SKM-1 (cell line): ENCODE data around the gene NEMF.
"Not testable (repeated sequence)": the region's sequence is repeated elsewhere in the genome, so short reads cannot be mapped to it uniquely, and the experiment has no call there.

ENCODE experiments used
- DNase-seq: peaks from one replicate; lab custom pipeline; 2025; ENCODE audit not compliant: unreplicated experiment; lab: John Stamatoyannopoulos, UW

NEMF gene

DNA sequence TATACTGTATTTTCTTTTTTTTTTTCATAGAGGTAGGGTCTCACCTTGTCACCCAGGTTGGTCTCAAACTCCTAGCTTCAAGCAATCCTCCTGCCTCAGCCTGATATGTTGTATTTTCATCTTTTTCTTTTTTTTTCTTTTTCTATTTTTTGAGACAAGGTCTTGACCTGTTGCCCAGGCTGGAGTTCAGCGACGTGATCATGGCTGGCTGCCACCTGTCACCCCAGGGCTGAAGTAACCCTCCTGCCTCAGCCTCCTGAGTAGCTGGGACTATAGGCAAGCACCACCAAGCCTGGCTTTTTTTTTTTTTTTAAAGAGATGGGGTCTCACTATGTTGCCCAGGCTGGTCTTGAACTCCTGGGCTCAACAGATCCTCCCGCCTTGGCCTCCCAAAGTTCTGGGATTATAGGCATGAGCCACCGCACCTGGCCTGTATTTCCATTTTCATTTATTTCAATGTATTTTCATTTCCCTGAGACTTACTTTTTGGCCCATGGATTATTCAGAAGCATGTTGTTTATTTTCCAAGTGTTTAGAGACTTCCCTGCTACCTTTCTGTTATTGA is 24.1 kb upstream of the NEMF start:
- DNase-seq: no peak

DNA sequence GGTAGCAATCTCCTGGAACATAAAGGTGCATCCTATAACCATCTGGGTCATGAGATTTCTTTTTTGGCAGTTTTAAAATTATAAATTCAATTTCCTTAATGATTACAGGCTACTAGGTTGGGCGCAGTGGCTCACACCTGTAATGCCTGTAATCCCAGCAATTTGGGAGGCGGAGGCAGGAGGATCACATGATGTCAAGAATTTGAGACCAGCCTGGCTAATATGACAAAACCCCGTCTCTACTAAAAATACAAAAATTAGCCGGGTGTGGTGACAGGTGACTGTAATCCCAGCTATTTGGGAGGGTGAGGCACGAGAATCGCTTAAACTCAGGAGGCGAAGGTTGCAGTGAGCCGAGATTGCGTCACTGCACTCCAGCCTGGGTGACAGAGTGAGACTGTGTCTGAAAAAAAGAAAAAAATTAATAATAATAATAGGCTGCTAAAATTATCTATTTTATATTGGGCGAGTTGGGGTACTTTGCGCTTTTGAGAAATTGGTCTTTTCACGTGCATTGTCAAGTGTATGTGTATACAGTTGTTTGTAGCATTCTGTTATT is 23.1 kb upstream of the NEMF start:
- no peak for DNase-seq

DNA sequence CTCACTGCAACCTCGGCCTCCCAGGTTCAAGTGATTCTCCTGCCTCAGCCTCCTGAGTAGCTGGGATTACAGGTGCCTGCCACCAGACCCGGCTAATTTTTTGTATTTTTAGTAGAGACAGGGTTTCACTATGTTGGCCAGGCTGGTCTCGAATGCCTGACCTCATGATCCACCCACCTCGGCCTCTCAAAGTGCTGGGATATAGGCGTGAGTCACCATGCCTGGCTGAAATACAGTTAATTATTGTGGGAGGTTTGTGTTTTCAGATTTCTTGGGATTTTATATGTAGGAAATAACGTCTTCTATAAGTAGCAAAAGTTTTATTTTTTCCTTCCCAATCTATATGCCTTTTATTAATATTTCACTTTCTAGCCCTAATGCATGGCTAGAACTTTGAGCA is 21.0 kb upstream of the NEMF start:
- DNase-seq: not testable (repeated sequence)

DNA sequence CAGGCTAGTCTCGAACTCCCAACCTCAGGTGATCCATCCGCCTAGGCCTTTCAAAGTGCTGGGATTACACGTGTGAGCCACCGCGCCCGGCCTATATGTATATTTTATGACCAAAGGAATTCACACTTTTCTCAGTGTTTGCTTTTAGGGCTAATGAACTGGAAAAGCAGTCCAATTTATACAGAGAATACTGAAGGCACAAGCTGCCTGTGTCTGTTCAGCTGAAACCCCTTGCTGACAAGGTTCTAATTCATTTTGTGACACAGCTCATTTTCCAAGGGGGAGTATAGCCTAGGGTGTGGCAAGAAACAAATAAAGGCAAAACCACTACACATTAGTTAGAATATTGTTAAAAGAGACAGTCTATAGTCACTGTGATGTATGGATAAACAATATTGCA is 18.3 kb upstream of the NEMF start:
- no peak for DNase-seq

DNA sequence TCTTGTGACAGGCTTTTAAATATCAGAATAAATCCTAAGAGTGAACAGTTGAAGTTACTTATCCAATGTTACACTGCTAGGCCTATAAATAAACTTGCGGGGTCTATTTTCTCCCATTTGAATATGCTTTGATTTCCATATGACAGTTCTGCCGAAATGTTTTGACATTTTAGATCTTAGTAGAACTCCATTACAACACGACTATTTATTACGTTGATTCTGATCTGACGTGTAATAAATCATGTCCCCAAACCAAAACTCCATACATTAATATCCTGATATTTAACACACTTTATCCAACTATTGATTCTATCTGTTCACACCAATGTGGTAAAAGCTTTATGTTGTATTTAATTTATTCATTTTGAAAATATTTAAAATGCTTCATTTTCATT is 16.1 kb upstream of the NEMF start:
- DNase-seq: no peak

DNA sequence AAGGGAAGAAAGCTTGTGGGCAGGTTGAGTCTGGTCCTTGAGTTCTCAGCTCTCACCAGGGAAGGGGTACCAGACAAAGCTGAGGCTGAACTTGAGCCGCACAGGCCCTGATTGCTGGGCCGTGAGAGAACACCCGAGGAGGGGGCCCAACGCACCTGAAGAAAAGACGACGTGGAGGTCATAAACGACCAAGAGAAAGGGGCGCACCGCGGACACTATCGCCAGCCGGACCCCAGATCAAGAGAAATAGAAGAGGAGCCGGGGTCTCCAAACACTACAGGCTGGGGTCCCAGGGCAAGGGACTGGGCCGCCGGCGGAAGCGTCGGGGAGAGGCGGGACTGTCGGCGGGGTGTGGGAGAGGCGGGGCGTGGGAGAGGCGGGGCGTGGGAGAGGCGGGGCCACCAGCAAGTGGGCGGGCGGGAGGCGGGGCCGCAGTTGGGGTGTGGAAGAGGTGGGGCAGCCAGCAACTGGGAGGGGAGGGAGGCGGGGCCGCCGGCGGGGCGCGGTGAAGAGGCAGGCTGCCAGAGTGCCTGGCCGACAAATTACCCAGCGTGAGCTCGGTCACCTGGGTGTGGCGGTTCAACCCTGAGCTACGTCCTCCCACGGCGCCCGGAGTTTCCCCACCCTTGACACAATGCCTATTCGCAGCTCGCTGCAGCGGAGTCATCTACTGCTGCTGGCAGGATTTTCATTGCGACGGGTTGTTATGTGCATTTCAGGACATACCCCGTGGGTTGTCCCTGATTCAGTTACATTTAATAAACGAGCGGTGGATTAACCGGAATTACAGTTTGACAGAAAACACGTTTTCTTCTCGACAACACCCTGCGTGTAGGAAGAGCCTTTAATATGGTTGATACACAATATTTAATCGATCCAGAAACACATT is 15.5 kb upstream of the NEMF start:
- DNase-seq: peak; percentile 52

DNA sequence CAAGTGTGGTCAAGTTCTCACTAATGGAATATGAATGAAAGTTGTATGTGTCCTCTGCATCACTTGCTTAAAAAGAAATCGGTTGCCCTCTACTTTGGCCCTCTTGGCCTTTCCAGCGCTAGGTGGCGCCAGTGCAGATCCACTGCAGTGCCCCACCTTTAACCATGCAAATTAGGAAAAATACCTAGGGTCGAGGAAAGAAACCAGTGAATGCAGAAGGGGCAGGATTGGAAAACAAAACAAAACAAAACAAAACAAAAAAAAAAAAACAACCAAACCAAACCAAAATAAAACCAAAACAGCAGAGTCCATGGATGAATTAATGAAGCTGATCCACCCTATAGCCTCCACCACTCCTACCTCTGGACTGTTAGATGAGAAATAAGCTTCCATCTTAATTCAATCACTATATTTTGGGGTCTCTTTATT is 12.9 kb upstream of the NEMF start:
- DNase-seq: peak; percentile 13

DNA sequence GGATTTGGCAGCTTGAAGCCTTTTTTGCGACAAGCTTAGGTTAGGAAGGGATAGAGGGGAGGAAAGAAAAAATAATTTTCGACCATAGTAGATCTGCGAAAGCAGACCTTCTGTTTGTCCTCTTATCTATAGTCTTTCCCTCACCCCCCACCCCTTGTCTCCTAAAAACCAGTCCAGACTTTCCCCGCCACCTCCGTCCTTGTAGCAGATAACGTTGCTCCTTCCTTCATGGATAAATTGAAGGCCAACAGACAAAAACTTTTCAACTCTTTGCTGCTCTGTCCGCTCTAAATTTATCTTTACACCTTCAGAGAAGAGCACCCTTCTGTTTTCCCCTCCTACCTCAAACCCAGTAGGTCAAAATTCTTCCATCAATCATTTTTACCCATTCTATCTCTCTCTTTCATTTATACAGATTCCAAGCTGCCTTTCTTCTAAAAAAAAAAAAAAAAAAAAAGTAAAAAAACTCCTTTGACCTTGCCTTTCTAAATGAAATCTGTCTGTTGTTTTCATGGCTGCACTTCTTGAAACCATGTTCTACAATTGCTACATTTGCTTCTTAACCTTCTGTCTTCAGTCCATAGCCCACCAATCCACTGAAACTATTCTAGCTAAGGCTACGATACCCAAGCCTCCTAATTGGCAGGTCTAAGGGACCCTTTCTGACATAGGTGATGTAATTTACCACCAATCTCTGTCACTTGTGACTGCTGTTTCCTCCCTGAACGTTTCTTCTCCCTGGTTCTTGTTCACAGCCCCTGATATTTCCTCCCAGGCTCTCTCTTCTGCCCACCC is 11.1 kb upstream of the NEMF start:
- no peak for DNase-seq

DNA sequence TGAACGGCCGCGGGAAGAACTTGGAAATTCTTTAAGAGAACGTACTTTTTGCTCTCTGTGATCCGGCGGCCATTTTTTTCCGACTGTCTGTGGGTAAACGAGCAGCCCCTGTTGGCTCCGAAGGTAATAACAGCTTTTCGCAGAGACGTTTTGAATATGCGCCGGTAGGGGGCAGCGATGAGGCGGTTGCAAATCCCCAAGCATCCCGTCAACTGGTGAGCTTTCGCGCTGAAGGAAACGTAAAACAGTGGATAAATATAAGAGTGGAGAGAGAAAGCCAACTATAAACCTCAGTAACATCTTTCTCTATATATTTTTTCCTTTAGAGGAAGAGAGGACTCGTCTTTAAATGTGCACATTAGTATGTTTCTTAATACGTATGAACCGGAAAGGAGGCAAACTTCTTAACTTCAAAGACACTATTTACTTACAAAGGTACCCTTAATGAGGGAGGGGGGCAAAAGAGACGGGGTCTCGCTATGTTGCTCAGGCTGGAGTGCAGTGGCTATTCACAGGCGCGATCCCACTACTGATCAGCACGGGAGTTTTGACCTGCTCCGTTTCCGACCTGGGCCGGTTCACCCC is 9.6 kb upstream of the NEMF start:
- DNase-seq: peak; percentile 35

DNA sequence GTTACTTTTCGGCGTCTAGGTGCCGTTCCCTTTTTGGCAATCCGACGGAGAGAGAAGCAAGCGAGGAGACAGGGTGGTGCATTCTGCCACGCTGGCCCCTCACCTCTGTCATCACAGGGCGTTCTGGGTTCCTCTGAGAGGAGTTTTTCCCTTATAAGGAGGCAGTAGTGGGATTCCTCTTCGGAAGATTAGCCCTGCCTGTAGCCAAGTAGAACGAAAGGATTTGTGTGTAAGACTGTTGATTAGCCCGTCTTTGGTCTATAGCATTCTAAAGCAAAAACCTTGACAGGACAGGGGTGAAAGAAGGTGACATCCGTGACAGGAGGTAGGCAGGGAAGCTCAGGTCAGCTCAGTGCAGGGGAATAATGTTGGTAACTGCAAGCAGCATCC is 9.1 kb upstream of the NEMF start:
- DNase-seq: no peak

DNA sequence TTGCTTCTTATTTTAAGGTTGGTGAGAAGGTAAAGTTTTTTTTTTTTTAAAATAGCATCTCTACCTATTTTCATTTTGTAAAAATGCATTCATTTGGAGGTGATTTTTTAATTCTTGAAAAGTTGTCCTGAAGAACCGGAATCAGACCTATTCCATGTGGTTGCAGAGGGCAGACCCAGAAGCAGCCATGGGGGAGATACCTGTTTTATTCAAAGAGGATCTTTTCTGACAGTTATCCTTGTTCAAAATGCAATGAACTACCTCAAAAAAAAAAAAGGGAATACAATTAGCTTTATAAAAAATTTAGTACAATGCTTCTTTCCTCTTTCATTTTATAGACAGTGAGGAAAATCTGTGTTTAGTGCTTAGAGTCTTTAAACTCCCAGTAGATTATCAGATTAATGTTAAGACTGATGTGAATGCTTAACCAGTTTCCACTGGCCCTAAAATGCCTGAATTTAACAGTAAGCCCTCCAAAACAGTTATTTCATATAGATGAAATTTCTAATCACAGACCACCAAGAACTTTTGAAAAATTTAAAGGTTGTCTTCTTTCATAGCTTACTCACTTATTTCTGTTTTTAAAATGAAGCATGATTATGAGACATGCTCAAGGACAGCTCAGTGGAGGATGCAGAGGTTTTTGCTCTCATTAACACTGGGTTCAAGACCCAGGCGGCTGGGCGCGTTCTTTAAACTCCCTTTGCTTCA is 8.6 kb upstream of the NEMF start:
- no peak for DNase-seq

DNA sequence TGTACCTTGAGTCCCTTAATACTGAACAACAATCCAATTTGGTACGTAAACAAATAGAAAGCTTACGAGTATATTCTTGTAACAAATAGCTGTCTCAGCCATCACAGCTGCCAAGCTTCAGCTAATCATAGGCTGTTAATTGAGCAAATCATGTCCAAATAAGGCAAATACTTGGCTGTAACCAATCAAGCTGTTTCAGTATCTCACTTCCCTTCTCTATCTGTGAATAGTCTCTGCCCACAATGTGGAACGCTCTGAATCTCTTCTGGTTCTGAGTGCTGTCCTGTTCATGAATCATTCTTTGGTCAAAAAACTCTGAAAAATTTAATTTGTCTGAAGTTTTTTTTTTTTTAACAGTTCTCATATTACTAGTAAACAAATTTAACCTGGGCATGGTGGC is 5.8 kb upstream of the NEMF start:
- DNase-seq: no peak

DNA sequence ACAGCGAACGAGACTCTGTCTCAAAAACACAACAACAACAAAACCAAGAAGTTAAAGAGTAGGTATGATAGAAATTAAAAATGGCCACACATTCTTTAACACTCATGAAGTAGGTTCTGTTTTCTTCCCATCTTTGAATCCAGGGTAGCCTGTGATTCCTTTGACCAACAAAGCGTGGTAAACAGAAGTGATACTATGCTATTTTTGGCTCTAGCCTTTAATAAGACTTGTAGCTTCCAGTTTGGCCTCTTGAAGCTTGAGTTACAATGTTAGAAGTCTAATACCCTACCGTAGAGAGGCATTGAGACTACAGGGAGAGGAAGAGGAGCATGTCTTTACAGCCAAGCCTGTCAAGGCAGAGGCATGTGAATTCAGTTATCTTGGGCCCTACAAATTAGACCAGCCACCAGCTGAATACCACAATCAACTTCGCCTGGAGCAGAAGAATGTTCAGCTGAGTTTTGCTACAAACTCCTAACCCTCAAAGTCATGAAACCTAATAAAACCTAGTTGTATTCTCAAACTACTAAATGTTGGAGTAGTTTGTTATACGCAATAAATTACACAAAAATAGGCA is 4.9 kb upstream of the NEMF start:
- no peak for DNase-seq

DNA sequence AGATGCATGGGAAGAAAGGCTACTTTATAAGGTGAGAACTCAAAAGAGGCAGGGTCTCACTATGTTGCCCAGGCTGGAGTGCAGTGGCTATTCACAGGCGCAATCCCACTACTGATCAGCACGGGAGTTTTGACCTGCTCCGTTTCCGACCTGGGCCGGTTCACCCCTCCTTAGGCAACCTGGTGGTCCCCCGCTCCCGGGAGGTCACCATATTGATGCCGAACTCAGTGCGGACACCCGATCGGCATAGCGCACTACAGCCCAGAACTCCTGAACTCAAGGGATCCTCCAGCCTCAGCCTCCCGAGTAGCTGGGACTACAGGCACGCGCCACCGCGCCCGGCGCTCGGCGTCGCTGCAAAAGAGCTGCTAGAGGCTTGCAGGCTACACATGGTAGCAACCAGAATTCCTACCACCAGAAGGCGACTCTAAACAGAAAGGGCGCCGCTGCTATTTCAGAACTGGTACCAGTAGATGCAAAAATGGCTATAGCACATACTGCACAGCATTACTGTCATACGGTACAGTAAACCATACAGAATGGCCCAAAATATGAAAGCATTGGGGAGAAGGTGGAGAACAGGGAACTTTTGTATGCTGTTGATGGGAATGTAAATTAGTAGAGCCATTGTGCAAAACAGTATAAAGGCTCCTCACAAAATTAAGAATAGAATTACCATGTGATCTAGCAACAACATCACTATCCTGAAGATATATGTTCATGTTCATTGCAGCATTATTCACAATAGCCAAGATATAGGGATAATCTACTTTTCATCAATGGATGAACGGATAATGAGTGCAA is 1.2 kb upstream of the NEMF start:
- DNase-seq: no peak

DNA sequence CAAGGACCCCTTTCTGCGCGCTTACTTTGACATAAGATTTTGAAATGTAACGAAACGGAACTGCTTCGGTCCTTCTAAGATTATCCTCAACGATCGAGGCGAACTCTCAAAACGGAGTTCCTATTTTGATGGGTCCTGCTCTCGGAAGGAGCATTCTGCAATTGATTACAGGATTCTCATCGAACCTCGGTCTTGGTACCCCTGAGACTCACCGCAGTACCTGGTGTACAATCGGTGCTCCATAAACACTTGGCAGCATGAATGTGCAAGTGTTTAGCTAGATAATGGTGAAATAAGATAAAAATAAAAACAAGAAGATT is 530 bp upstream of the NEMF start:
- DNase-seq: no peak

DNA sequence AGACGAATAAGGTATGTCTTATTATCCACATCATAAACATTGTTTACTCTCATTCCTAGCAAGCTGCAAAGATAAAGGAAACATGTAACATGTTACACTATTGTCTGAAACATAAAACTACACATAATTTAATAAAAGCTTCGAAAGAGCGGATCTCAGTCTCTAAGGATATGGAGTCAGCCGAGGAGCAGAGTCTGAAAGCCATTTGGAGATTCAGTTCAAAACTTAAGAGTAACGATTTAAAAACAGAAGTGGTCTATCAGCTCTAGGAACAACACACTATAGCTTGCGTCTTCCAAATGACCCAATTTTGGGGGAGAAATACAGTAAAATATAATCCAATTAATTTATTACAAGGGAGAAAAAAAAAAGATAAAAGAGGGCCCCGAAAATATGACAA is 775 bp downstream of the NEMF start:
- no peak for DNase-seq

DNA sequence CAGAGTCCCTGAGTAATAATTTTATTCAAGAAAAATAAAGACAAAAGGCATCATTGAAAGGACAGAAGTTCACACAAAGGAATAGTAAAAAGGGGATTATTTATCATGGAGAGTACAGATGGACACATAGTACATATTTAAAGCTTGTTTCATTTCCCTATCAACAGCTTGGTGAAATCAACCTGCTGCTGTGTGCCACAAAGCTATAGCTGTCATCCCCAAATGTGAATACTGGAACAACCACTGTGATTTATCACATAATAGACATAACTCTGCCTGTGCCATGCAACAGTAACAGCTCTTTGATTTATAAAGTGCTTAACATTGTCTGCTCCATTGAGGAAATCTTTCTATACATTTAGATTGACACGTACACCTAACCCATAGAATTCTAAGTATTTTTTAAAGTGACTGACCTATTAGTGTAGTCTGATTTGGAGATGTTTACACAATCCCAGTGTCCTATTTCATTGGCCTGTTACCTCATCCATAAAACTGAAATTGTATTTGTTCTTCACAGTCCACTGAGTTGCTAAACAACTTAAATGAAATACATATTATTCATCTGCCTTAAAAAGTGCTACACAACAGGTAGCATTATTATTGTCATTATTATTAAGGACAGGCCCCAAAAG is 3.3 kb downstream of the NEMF start:
- DNase-seq: no peak

DNA sequence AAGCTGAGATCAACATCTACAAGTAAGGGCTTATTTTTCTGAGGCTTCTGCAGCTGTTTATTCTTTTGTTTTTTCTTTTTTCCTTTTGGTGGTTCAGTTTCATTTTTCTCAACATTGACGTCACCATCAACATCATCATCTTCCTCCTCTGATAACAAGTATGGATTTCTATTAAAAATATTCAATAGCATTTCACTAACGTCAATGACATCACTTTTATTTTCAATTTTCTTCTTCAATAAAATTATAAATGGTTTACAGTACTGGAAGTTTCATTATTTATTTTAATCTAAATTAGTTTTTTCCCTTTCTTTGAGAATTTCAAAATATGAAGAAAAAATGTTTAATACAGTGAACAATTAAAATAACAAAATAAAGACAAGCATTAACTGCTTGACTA is 23.9 kb downstream of the NEMF start:
- no peak for DNase-seq

DNA sequence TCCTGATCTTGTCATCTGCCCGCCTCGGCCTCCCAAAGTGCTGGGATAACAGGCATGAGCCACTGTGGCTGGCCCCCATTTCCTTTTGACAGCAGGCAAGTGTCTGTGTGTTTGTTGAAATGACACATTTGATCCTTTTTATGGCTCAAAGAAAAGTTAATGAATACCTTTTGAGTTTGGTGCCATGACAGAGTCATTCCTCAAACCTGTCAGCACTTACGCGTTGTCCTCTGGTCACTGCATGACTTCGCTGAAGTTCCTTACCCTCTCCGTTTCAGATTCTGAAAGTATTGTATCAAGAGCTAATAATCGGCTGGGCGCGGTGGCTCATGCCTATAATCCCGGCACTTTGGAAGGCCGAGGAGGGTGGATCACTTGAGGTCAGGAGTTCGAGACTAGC is 32.4 kb downstream of the NEMF start:
- no peak for DNase-seq
